HG03108 (cell line): ENCODE data around the gene SUCLA2.

ENCODE experiments used
- ATAC-seq: cut with Tn5 transposase; IDR thresholded peaks from one replicate; pipeline ENCODE4 v1.9.1; 2021; ENCODE audit warnings: moderate library complexity; ENCODE audit not compliant: unreplicated experiment

The SUCLA2 gene

GRCh38 chr13:47904891-47905290 lies 96.2 kb downstream of the SUCLA2 start:
- no peak for ATAC-seq

- no peak for ATAC-seq
Observed at GRCh38 chr13:47904241-47904640, 96.8 kb downstream of the SUCLA2 start.

GRCh38 chr13:47903836-47904235 lies 97.2 kb downstream of the SUCLA2 start:
- no peak for ATAC-seq

- no peak for ATAC-seq
Observed at GRCh38 chr13:47901441-47901840, 99.6 kb downstream of the SUCLA2 start.

- no peak for ATAC-seq
Observed at GRCh38 chr13:47898080-47898479, 103.0 kb downstream of the SUCLA2 start.

- no peak for ATAC-seq
Observed at GRCh38 chr13:47897411-47898050, 103.5 kb downstream of the SUCLA2 start.

GRCh38 chr13:47896546-47896945 lies 104.5 kb downstream of the SUCLA2 start:
- no peak for ATAC-seq

- no peak for ATAC-seq
Observed at GRCh38 chr13:47896111-47896510, 105.0 kb downstream of the SUCLA2 start.

- ATAC-seq, result no peak
Observed at GRCh38 chr13:47893527-47893926, 107.5 kb downstream of the SUCLA2 start.
